HG02623 (cell line): ENCODE results near the gene ST6GAL2.

Source experiments
- ATAC-seq: cut with Tn5 transposase; IDR thresholded peaks from one replicate; pipeline ENCODE4 v1.9.1; 2021; ENCODE audit warnings: moderate library complexity; ENCODE audit not compliant: unreplicated experiment

ST6GAL2 gene

GRCh38 chr2:106885971-106886915 lies at the start of gene ST6GAL2:
Gene ST6GAL2 (minus strand): TSS chr2:106886167. CDS start chr2:106843977, 42,190 bp downstream.
- ATAC-seq: no peak

- no peak for ATAC-seq
Measured at GRCh38 chr2:106932644-106933043, 46.7 kb upstream of the ST6GAL2 start.

GRCh38 chr2:106931717-106932335 lies 45.9 kb upstream of the ST6GAL2 start:
- no peak for ATAC-seq

- no peak for ATAC-seq
Measured at GRCh38 chr2:106921451-106921850, 35.5 kb upstream of the ST6GAL2 start.

- ATAC-seq: no peak
Measured at GRCh38 chr2:106919012-106919411, 33.0 kb upstream of the ST6GAL2 start.

GRCh38 chr2:106904242-106904641 lies 18.3 kb upstream of the ST6GAL2 start:
- ATAC-seq: no peak

GRCh38 chr2:106899786-106900530 lies 14.0 kb upstream of the ST6GAL2 start:
- no peak for ATAC-seq

GRCh38 chr2:106894545-106894944 lies 8.6 kb upstream of the ST6GAL2 start:
- no peak for ATAC-seq

GRCh38 chr2:106892048-106892447 lies 6.1 kb upstream of the ST6GAL2 start:
- no peak for ATAC-seq

- no peak for ATAC-seq
Measured at GRCh38 chr2:106890606-106891005, 4.6 kb upstream of the ST6GAL2 start.

- ATAC-seq: no peak
Measured at GRCh38 chr2:106886916-106887758, 1.2 kb upstream of the ST6GAL2 start.

- ATAC-seq: no peak
Measured at GRCh38 chr2:106885329-106885728, 638 bp downstream of the ST6GAL2 start.

GRCh38 chr2:106882673-106883072 lies 3.3 kb downstream of the ST6GAL2 start:
- no peak for ATAC-seq

GRCh38 chr2:106878206-106878605 lies 7.8 kb downstream of the ST6GAL2 start:
- no peak for ATAC-seq

- no peak for ATAC-seq
Measured at GRCh38 chr2:106876699-106877098, 9.3 kb downstream of the ST6GAL2 start.

GRCh38 chr2:106869512-106870275 lies 16.3 kb downstream of the ST6GAL2 start:
- ATAC-seq: no peak

- ATAC-seq: no peak
Measured at GRCh38 chr2:106868275-106868674, 17.7 kb downstream of the ST6GAL2 start.

GRCh38 chr2:106867196-106867953 lies 18.6 kb downstream of the ST6GAL2 start:
- no peak for ATAC-seq

GRCh38 chr2:106866641-106867040 lies 19.3 kb downstream of the ST6GAL2 start:
- no peak for ATAC-seq
